Measurements from ENCODE around the gene NKX2-4.
"Not testable (repeated sequence)": the region's sequence is repeated elsewhere in the genome, so short reads cannot be mapped to it uniquely, and the experiment has no call there.

The NKX2-4 gene

GRCh38 chr20:21397341-21398108 lies at the start of gene NKX2-4:
Gene NKX2-4 (minus strand): TSS chr20:21397526. CDS start chr20:21397399, 127 bp downstream.
- DNase-seq = no peak

- no peak for DNase-seq
Measured at GRCh38 chr20:21437816-21438215, 40.5 kb upstream of the NKX2-4 start.

GRCh38 chr20:21437248-21437647 lies 39.9 kb upstream of the NKX2-4 start:
- DNase-seq = no peak

- no peak for DNase-seq
Measured at GRCh38 chr20:21436205-21436604, 38.9 kb upstream of the NKX2-4 start.

GRCh38 chr20:21435576-21435975 lies 38.2 kb upstream of the NKX2-4 start:
- DNase-seq = no peak

- DNase-seq = no peak
Measured at GRCh38 chr20:21433329-21433890, 36.1 kb upstream of the NKX2-4 start.

GRCh38 chr20:21432911-21433310 lies 35.6 kb upstream of the NKX2-4 start:
- no peak for DNase-seq

GRCh38 chr20:21430020-21430419 lies 32.7 kb upstream of the NKX2-4 start:
- DNase-seq = no peak

- DNase-seq = no peak
Measured at GRCh38 chr20:21424846-21425245, 27.5 kb upstream of the NKX2-4 start.

GRCh38 chr20:21423712-21424111 lies 26.4 kb upstream of the NKX2-4 start:
- not testable (repeated sequence) for DNase-seq

GRCh38 chr20:21421601-21422236 lies 24.4 kb upstream of the NKX2-4 start:
- DNase-seq = no peak

GRCh38 chr20:21419147-21419546 lies 21.8 kb upstream of the NKX2-4 start:
- not testable (repeated sequence) for DNase-seq

GRCh38 chr20:21413996-21414395 lies 16.7 kb upstream of the NKX2-4 start:
- peak in 1 of 2 donors; percentile 14 for DNase-seq

GRCh38 chr20:21411725-21412124 lies 14.4 kb upstream of the NKX2-4 start:
- DNase-seq = no peak

- no peak for DNase-seq
Measured at GRCh38 chr20:21399005-21399475, 1.7 kb upstream of the NKX2-4 start.

- DNase-seq = no peak
Measured at GRCh38 chr20:21398109-21399004, 1.0 kb upstream of the NKX2-4 start.

- DNase-seq = no peak
Measured at GRCh38 chr20:21396599-21397340, 556 bp downstream of the NKX2-4 start.

- peak; percentile 30 to 49 for DNase-seq
Measured at GRCh38 chr20:21395666-21396598, 1.4 kb downstream of the NKX2-4 start.

GRCh38 chr20:21395051-21395665 lies 2.2 kb downstream of the NKX2-4 start:
- DNase-seq = no peak

- DNase-seq = no peak
Measured at GRCh38 chr20:21394551-21394950, 2.8 kb downstream of the NKX2-4 start.
